GM12891 (cell line): ENCODE results near the gene RFPL1. TPM values are rescaled to one million over a fixed set of nuclear protein-coding genes. Genes with fewer than 3 reads are reported as not detected.
A peak's percentile ranks its signal among the peaks of the same experiment; 100 is the strongest.
"Not testable (repeated sequence)": the region's sequence is repeated elsewhere in the genome, so short reads cannot be mapped to it uniquely, and the experiment has no call there.

ENCODE experiments used
- DNase-seq: peaks from one replicate; pipeline ENCODE4 v3.0.0; 2011; ENCODE audit warnings: low spot score; ENCODE audit not compliant: insufficient read length
- FAIRE-seq: peaks from 2 replicates; lab custom pipeline; 2011; peaks lifted over from hg19 to GRCh38; lab: Jason Lieb, UNC
- PAX5 ChIP-seq: IDR thresholded peaks from 2 replicates; pipeline ENCODE4 v1.6.1; 2011; ENCODE audit warnings: low read length, moderate library complexity, mild to moderate bottlenecking; ENCODE audit not compliant: insufficient read depth, severe bottlenecking
- POLR2A ChIP-seq: IDR thresholded peaks from 2 replicates; pipeline ENCODE4 v1.6.1; 2011; ENCODE audit warnings: low read depth, low read length, control low read depth
- POLR2AphosphoS5 ChIP-seq: IDR thresholded peaks from 2 replicates; pipeline ENCODE4 v1.6.1; 2011; ENCODE audit warnings: low read depth, low read length, control low read depth
- POU2F2 ChIP-seq: IDR thresholded peaks from 2 replicates; pipeline ENCODE4 v1.6.1; 2011; ENCODE audit warnings: low read depth, mild to moderate bottlenecking, control low read depth, low read length, moderate library complexity
- SPI1 ChIP-seq: IDR thresholded peaks from 2 replicates; pipeline ENCODE4 v1.6.1; 2011; ENCODE audit warnings: low read depth, low read length, control low read depth
- TAF1 ChIP-seq: IDR thresholded peaks from 2 replicates; pipeline ENCODE4 v1.6.1; 2011; ENCODE audit warnings: low read depth, low read length, control low read depth
- polyA plus RNA-seq: library from polyadenylated mRNA; unstranded; fragments of >200 nt; gene quantifications from one replicate; pipeline ENCODE4 v1.2.1, GENCODE V29; 2012; ENCODE audit warnings: low read depth, missing spikeins, inconsistent platforms; ENCODE audit not compliant: missing spikeins

The RFPL1 gene
- not detected for polyA plus RNA-seq

- not testable (repeated sequence) for FAIRE-seq, DNase-seq
Measured at GRCh38 chr22:29438283-29438682, at the start of gene RFPL1. Gene RFPL1, plus strand, starts transcription at chr22:29438583.

- no peak for TF ChIP-seq POLR2A
- no peak for TF ChIP-seq POLR2AphosphoS5
- no peak for TF ChIP-seq POU2F2
- TF ChIP-seq PAX5: no peak
- TF ChIP-seq SPI1: no peak
- no peak for TF ChIP-seq TAF1
- FAIRE-seq (no peak), DNase-seq (no peak)
Measured at GRCh38 chr22:29388759-29389090, 49.7 kb upstream of the RFPL1 start.

GRCh38 chr22:29390270-29390669 is 48.1 kb upstream of the RFPL1 start:
- TF ChIP-seq TAF1: no peak
- TF ChIP-seq POU2F2: no peak
- no peak for TF ChIP-seq SPI1
- no peak for TF ChIP-seq POLR2A
- TF ChIP-seq PAX5: no peak
- TF ChIP-seq POLR2AphosphoS5: no peak
- DNase-seq: no peak
- no peak for FAIRE-seq

GRCh38 chr22:29391546-29391945 is 46.8 kb upstream of the RFPL1 start:
- FAIRE-seq (no peak), DNase-seq (no peak)
- no peak for TF ChIP-seq PAX5
- no peak for TF ChIP-seq POLR2AphosphoS5
- TF ChIP-seq POU2F2: no peak
- no peak for TF ChIP-seq POLR2A
- no peak for TF ChIP-seq SPI1
- no peak for TF ChIP-seq TAF1

GRCh38 chr22:29393019-29393608 is 45.3 kb upstream of the RFPL1 start:
- no peak for FAIRE-seq
- TF ChIP-seq TAF1: no peak
- no peak for TF ChIP-seq POLR2A
- no peak for TF ChIP-seq POLR2AphosphoS5
- no peak for TF ChIP-seq PAX5
- TF ChIP-seq POU2F2: no peak
- no peak for TF ChIP-seq SPI1

GRCh38 chr22:29394931-29395581 is 43.3 kb upstream of the RFPL1 start:
- TF ChIP-seq POLR2AphosphoS5: no peak
- TF ChIP-seq SPI1: no peak
- TF ChIP-seq TAF1: no peak
- peak; percentile 62; the same call in 1 of the 2 replicates for TF ChIP-seq POU2F2
- FAIRE-seq (peak; percentile 87), DNase-seq (peak; percentile 55)

More at GRCh38 chr22:29393019-29393608, 45.3 kb upstream of the RFPL1 start:
- no peak for DNase-seq

- DNase-seq (no peak), FAIRE-seq (no peak)
- TF ChIP-seq SPI1: no peak
- TF ChIP-seq PAX5: no peak
Measured at GRCh38 chr22:29396126-29396525, 42.3 kb upstream of the RFPL1 start.

- FAIRE-seq: no peak
- TF ChIP-seq SPI1 (no peak), POU2F2 (no peak), TAF1 (no peak), POLR2A (no peak), POLR2AphosphoS5 (no peak), PAX5 (no peak)
Measured at GRCh38 chr22:29397791-29398190, 40.6 kb upstream of the RFPL1 start.

GRCh38 chr22:29400576-29400975 is 37.8 kb upstream of the RFPL1 start:
- TF ChIP-seq POLR2A: no peak
- no peak for TF ChIP-seq POLR2AphosphoS5
- TF ChIP-seq POU2F2: no peak
- TF ChIP-seq SPI1: no peak
- no peak for TF ChIP-seq PAX5
- no peak for TF ChIP-seq TAF1
- FAIRE-seq (no peak), DNase-seq (no peak)

More at GRCh38 chr22:29397791-29398190, 40.6 kb upstream of the RFPL1 start:
- DNase-seq: no peak

- FAIRE-seq, DNase-seq: not testable (repeated sequence)
Measured at GRCh38 chr22:29401538-29401937, 36.8 kb upstream of the RFPL1 start.

GRCh38 chr22:29408940-29409339 is 29.4 kb upstream of the RFPL1 start:
- DNase-seq: no peak
- TF ChIP-seq POLR2AphosphoS5 (no peak), POU2F2 (no peak), PAX5 (no peak), POLR2A (no peak), SPI1 (no peak), TAF1 (no peak)
- FAIRE-seq: no peak
